Liver (tissue), 9 donors: Measurements from ENCODE around the gene NAT9. TPM values are rescaled to one million over a fixed set of nuclear protein-coding genes. Genes with fewer than 3 reads are reported as not detected.

Experiments used
- DNase-seq: peaks from one replicate; pipeline ENCODE4 v3.0.0-alpha.2; 2017; ENCODE audit warnings: low spot score
- H3K27ac ChIP-seq, 2 donors: one replicate each; pipeline ENCODE4 v1.7.0; 2013; ENCODE audit warnings: inconsistent platforms in 2 of 2, low read length in 2 of 2, control low read depth in 1 of 2, low read depth in 1 of 2, mild to moderate bottlenecking in 1 of 2
- H3K27me3 ChIP-seq, 4 donors: one replicate each; pipeline versions ENCODE4 v1.6.1 to v1.7.0; 2013; ENCODE audit warnings: low read length in 3 of 4, inconsistent platforms in 1 of 4, mild to moderate bottlenecking in 1 of 4, moderate library complexity in 1 of 4; ENCODE audit not compliant: control insufficient read depth in 4 of 4, insufficient read depth in 4 of 4
- H3K36me3 ChIP-seq, 4 donors: one replicate each; pipeline versions ENCODE4 v1.6.1 to v1.7.0; 2013; ENCODE audit warnings: low read length in 3 of 4, mild to moderate bottlenecking in 3 of 4, low read depth in 1 of 4, moderate library complexity in 1 of 4; ENCODE audit not compliant: control insufficient read depth in 4 of 4, insufficient read depth in 3 of 4
- H3K4me1 ChIP-seq, 4 donors: one replicate each; pipeline versions ENCODE4 v1.6.1 to v1.7.0; 2013; ENCODE audit warnings: low read length in 3 of 4, mild to moderate bottlenecking in 3 of 4, moderate library complexity in 1 of 4; ENCODE audit not compliant: control insufficient read depth in 4 of 4, insufficient read depth in 4 of 4
- H3K4me3 ChIP-seq, 3 donors: one replicate each; pipeline versions ENCODE4 v1.6.1 to v1.7.0; 2013; ENCODE audit warnings: low read length in 3 of 3, control low read depth in 1 of 3, low read depth in 1 of 3, mild to moderate bottlenecking in 1 of 3
- H3K9ac ChIP-seq, 2 donors: one replicate each; pipeline ENCODE4 v1.7.0; 2013; ENCODE audit warnings: low read length in 2 of 2, mild to moderate bottlenecking in 2 of 2, moderate library complexity in 2 of 2, control low read depth in 1 of 2, low read depth in 1 of 2
- H3K9me3 ChIP-seq, 4 donors: one replicate each; pipeline versions ENCODE4 v1.6.1 to v1.7.0; 2013; ENCODE audit warnings: low read length in 3 of 4; ENCODE audit not compliant: control insufficient read depth in 4 of 4
- EGR1 ChIP-seq, 2 donors: IDR thresholded peaks; 2 replicates each; pipeline ENCODE4 v1.6.1; 2016 to 2018; ENCODE audit warnings: antibody characterized with exemption in 2 of 2, low read depth in 2 of 2
- FOXA1 ChIP-seq: IDR thresholded peaks from 2 replicates; pipeline ENCODE4 v1.6.1; 2016; ENCODE audit warnings: antibody characterized with exemption
- FOXA2 ChIP-seq: IDR thresholded peaks from 2 replicates; pipeline ENCODE4 v1.6.1; 2016; ENCODE audit warnings: antibody characterized with exemption
- GABPA ChIP-seq, 2 donors: IDR thresholded peaks in 1 of 2; conservative IDR thresholded peaks in 1 of 2; 2 replicates each; pipeline ENCODE4 v1.6.1; 2016; ENCODE audit warnings: antibody characterized with exemption in 2 of 2, mild to moderate bottlenecking in 1 of 2, moderate library complexity in 1 of 2
- HNF4A ChIP-seq, 2 donors: conservative IDR thresholded peaks; 2 replicates each; pipeline ENCODE4 v1.6.1; 2016; ENCODE audit warnings: antibody characterized with exemption in 2 of 2, mild to moderate bottlenecking in 2 of 2
- HNF4G ChIP-seq: IDR thresholded peaks from 2 replicates; pipeline ENCODE4 v1.6.1; 2016; ENCODE audit warnings: antibody characterized with exemption
- JUND ChIP-seq, 2 donors: IDR thresholded peaks; 2 replicates each; pipeline ENCODE4 v1.6.1; 2016; ENCODE audit warnings: antibody characterized with exemption in 2 of 2
- NR2F2 ChIP-seq: IDR thresholded peaks from 2 replicates; pipeline ENCODE4 v1.6.1; 2016; ENCODE audit warnings: antibody characterized with exemption
- RAD21 ChIP-seq, 2 donors: IDR thresholded peaks; 2 replicates each; pipeline ENCODE4 v1.6.1; 2016; ENCODE audit warnings: antibody characterized with exemption in 2 of 2, mild to moderate bottlenecking in 2 of 2
- RXRA ChIP-seq, 2 donors: IDR thresholded peaks; 2 replicates each; pipeline ENCODE4 v1.6.1; 2017 to 2018; ENCODE audit warnings: antibody characterized with exemption in 2 of 2, mild to moderate bottlenecking in 1 of 2
- SP1 ChIP-seq: IDR thresholded peaks from 2 replicates; pipeline ENCODE4 v1.6.1; 2018; ENCODE audit warnings: antibody characterized with exemption, mild to moderate bottlenecking
- TAF1 ChIP-seq: conservative IDR thresholded peaks from 2 replicates; pipeline ENCODE4 v1.6.1; 2016; ENCODE audit warnings: antibody characterized with exemption, mild to moderate bottlenecking
- YY1 ChIP-seq: IDR thresholded peaks from 2 replicates; pipeline ENCODE4 v1.6.1; 2016; ENCODE audit warnings: antibody characterized with exemption, mild to moderate bottlenecking
- WGBS: extraction: QIAGEN DNeasy Blood & Tissue Kit; methylation state at CpG from one replicate; pipeline ENCODE4 v1.1.7; 2013; 5-methylcytosine and 5-hydroxymethylcytosine counted together
- polyA plus RNA-seq, 2 donors: library from polyadenylated mRNA; stranded (reverse) in 1 of 2; unstranded in 1 of 2; fragments of 200-250 nt in 1 of 2; fragments of >200 nt in 1 of 2; fragmentation: Nextera tagmentation in 1 of 2; extraction: Ambion mirVana in 1 of 2; gene quantifications; one replicate each; pipeline versions ENCODE4 v1.2.1 to v1.2.3, GENCODE V29; 2013 to 2015
- total RNA-seq, 2 donors: library from RNA; depleted of rRNA; stranded (reverse); fragments of >200 nt; gene quantifications; one replicate each; pipeline ENCODE4 v1.2.3, GENCODE V29; 2014
- TF ChIP-seq, protein P1 (sequence below): IDR thresholded peaks from 2 replicates; pipeline ENCODE4 v1.6.1; 2016; ENCODE audit warnings: antibody characterized with exemption
- TF ChIP-seq, protein P2 (sequence below): fragments of 150-350 bp; IDR thresholded peaks from 2 replicates; pipeline ENCODE4 v1.5.1; 2017; ENCODE audit warnings: improper control_type of control experiment, low read depth, low read length; ENCODE audit not compliant: missing input control
- TF ChIP-seq, protein P3 (sequence below): IDR thresholded peaks from 2 replicates; pipeline ENCODE4 v1.6.1; 2016; ENCODE audit warnings: antibody characterized with exemption, mild to moderate bottlenecking
- TF ChIP-seq, protein P4 (sequence below): IDR thresholded peaks from 2 replicates; pipeline ENCODE4 v1.6.1; 2016; ENCODE audit warnings: antibody characterized with exemption
- TF ChIP-seq, protein P5 (sequence below): IDR thresholded peaks from 2 replicates; pipeline ENCODE4 v1.6.1; 2016; ENCODE audit warnings: antibody characterized with exemption
- donor health status: healthy.
- donor health status: healthy.
- donor health status: healthy.
- donor health status: healthy.
- donor health status: healthy.

The NAT9 gene
- total and polyA plus RNA-seq, 4 donors: 8.1 to 25.5 (median 17.1) TPM

DNA sequence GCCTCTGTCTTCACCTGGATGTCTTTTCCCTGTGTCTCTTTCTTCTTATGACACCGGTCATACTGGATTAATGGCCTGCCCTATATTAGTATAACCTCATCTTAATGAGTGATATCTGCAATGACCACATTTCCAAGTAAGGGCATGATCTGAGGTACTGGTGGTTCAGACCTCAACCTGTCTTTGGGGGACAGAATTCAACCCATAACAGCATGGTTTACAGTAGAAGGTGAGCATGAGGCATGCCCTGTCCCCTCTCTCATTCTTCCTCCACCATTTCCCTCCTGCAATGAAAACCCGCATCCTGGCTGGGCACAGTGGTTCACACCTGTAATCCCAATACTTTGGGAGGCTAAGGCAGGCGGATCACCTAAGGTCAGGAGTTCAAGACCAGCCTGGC is 41.9 kb downstream of the NAT9 start:
- DNase-seq: no peak
- Histone ChIP-seq H3K9me3 (no peaks in the 10 kb centered on the region), H3K9ac (no peak overlapping the region), H3K27me3 (no peaks in the 10 kb centered on the region), H3K36me3 (no peaks in the 10 kb centered on the region), H3K4me3 (no peak overlapping the region), H3K27ac (no peak overlapping the region), H3K4me1 (peaks cover 10 to 30% (median 22%) of the 10 kb centered on the region in 4 donors)
- 94% methylated on average over 3 of the region's 3 CpGs for WGBS
- TF ChIP-seq HNF4G (no peak), YY1 (no peak), RAD21 (IDR thresholded peaks at IDR 0.05) (no peak), GABPA (IDR thresholded peaks at IDR 0.05 in 1 of 2, conservative IDR thresholded peaks at IDR 0.05 in 1 of 2) (no peak), FOXA1 (no peak), TAF1 (no peak)

DNA sequence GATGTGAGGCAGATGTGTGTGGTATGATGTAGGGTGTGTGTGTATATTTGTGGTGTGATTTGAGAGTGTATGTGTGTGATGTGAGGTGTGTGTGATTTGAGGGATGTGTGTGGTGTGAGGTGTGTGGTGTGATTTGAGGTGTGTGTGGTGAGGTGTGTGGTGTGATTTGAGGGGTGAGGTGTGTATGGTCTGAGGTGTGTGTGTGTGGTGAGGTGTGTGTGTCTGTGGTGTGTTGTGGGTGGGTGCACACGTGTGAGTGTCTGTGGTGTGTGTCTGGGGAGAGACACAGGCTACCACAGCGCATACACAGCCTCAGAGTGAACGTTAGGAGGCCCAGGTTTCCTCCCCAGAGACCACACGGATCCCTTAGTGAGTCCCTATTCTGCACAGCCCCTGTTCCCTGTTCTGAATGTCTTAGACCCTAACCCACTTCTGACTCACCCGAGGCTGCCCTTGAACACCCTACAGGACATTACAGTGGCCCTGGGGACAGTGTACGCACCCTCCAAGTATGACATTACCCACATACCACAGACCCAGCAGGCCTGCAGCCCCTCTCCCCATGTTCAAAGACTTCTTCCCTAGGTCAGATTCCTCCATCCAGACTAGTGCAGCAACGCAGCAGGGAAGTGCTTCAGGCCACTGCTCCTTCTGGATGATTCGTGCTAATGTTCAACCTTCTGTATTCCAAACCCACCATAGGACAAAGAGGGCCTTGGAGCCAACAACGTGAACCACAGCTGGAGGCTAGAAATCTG is 42.6 kb downstream of the NAT9 start:
- no peaks in the 10 kb centered on the region for H3K36me3 ChIP-seq
- 86% methylated on average over 9 of the region's 9 CpGs for WGBS
- no peak for DNase-seq
- H3K9me3 ChIP-seq: no peaks in the 10 kb centered on the region
- no peak overlapping the region for H3K9ac ChIP-seq
- H3K4me3 ChIP-seq: no peak overlapping the region
- H3K27me3 ChIP-seq: no peaks in the 10 kb centered on the region
- TF ChIP-seq, protein P1, sequence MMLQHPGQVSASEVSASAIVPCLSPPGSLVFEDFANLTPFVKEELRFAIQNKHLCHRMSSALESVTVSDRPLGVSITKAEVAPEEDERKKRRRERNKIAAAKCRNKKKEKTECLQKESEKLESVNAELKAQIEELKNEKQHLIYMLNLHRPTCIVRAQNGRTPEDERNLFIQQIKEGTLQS: no peak
- TF ChIP-seq NR2F2 (no peak), TAF1 (no peak), HNF4G (no peak), JUND (IDR thresholded peaks at IDR 0.05) (no peak), RAD21 (IDR thresholded peaks at IDR 0.05) (no peak), HNF4A (conservative IDR thresholded peaks at IDR 0.05) (no peak), GABPA (IDR thresholded peaks at IDR 0.05 in 1 of 2, conservative IDR thresholded peaks at IDR 0.05 in 1 of 2) (no peak), EGR1 (IDR thresholded peaks at IDR 0.05; ENCODE audit: low read depth in 2 of 2) (no peak), YY1 (no peak), FOXA2 (no peak), SP1 (no peak), RXRA (IDR thresholded peaks at IDR 0.05) (no peak)
- TF ChIP-seq, protein P2, sequence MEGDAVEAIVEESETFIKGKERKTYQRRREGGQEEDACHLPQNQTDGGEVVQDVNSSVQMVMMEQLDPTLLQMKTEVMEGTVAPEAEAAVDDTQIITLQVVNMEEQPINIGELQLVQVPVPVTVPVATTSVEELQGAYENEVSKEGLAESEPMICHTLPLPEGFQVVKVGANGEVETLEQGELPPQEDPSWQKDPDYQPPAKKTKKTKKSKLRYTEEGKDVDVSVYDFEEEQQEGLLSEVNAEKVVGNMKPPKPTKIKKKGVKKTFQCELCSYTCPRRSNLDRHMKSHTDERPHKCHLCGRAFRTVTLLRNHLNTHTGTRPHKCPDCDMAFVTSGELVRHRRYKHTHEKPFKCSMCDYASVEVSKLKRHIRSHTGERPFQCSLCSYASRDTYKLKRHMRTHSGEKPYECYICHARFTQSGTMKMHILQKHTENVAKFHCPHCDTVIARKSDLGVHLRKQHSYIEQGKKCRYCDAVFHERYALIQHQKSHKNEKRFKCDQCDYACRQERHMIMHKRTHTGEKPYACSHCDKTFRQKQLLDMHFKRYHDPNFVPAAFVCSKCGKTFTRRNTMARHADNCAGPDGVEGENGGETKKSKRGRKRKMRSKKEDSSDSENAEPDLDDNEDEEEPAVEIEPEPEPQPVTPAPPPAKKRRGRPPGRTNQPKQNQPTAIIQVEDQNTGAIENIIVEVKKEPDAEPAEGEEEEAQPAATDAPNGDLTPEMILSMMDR: no peak
- TF ChIP-seq, protein P3, sequence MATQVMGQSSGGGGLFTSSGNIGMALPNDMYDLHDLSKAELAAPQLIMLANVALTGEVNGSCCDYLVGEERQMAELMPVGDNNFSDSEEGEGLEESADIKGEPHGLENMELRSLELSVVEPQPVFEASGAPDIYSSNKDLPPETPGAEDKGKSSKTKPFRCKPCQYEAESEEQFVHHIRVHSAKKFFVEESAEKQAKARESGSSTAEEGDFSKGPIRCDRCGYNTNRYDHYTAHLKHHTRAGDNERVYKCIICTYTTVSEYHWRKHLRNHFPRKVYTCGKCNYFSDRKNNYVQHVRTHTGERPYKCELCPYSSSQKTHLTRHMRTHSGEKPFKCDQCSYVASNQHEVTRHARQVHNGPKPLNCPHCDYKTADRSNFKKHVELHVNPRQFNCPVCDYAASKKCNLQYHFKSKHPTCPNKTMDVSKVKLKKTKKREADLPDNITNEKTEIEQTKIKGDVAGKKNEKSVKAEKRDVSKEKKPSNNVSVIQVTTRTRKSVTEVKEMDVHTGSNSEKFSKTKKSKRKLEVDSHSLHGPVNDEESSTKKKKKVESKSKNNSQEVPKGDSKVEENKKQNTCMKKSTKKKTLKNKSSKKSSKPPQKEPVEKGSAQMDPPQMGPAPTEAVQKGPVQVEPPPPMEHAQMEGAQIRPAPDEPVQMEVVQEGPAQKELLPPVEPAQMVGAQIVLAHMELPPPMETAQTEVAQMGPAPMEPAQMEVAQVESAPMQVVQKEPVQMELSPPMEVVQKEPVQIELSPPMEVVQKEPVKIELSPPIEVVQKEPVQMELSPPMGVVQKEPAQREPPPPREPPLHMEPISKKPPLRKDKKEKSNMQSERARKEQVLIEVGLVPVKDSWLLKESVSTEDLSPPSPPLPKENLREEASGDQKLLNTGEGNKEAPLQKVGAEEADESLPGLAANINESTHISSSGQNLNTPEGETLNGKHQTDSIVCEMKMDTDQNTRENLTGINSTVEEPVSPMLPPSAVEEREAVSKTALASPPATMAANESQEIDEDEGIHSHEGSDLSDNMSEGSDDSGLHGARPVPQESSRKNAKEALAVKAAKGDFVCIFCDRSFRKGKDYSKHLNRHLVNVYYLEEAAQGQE: no peak
- TF ChIP-seq, protein P4, sequence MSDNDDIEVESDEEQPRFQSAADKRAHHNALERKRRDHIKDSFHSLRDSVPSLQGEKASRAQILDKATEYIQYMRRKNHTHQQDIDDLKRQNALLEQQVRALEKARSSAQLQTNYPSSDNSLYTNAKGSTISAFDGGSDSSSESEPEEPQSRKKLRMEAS: no peak
- TF ChIP-seq, protein P5, sequence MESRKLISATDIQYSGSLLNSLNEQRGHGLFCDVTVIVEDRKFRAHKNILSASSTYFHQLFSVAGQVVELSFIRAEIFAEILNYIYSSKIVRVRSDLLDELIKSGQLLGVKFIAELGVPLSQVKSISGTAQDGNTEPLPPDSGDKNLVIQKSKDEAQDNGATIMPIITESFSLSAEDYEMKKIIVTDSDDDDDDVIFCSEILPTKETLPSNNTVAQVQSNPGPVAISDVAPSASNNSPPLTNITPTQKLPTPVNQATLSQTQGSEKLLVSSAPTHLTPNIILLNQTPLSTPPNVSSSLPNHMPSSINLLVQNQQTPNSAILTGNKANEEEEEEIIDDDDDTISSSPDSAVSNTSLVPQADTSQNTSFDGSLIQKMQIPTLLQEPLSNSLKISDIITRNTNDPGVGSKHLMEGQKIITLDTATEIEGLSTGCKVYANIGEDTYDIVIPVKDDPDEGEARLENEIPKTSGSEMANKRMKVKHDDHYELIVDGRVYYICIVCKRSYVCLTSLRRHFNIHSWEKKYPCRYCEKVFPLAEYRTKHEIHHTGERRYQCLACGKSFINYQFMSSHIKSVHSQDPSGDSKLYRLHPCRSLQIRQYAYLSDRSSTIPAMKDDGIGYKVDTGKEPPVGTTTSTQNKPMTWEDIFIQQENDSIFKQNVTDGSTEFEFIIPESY: no peak
- H3K27ac ChIP-seq: no peak overlapping the region
- H3K4me1 ChIP-seq: peaks cover 7 to 26% (median 18%) of the 10 kb centered on the region in 4 donors
